ENCODE results near the gene UGT1A7.

DNA sequence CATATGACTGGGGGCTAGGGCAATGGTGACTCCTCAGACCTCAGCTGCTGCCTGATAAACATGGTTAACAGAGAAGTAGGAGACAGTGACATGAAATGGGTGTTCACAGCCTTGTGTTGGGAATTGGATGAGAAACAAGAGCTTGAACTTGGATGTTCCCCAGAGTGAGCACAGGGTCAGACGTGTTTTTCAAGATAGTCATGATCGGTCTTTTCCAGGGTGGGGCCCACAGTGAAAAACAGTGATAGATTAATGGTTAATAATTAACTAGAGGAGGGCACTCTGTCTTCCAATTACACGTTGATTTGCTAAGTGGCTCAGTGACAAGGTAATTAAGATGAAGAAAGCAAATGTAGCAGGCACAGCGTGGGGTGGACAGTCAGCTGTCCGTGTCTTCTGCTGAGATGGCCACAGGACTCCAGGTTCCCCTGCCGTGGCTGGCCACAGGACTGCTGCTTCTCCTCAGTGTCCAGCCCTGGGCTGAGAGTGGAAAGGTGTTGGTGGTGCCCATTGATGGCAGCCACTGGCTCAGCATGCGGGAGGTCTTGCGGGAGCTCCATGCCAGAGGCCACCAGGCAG is 47.1 kb downstream of the UGT1A7 start, which contains the start of gene UGT1A3:
- TF ChIP-seq CTCF (IDR thresholded peaks at IDR 0.05; ENCODE audit: borderline replicate concordance, extremely low read depth, low read length, poor library complexity, severe bottlenecking) (no peak), EZH2 (IDR thresholded peaks at IDR 0.05; ENCODE audit: borderline replicate concordance, low read depth, low read length, severe bottlenecking) (no peak)

Measured in DND-41 (cell line).